Osteoblast (primary cell): ENCODE measurements around the gene CAPG. TPM values are rescaled to one million over a fixed set of nuclear protein-coding genes. Genes with fewer than 3 reads are reported as not detected.
A peak's percentile ranks its signal among the peaks of the same experiment; 100 is the strongest.

ENCODE experiments used
- DNase-seq: peaks from one replicate; pipeline ENCODE4 v3.0.0; 2011; ENCODE audit warnings: low spot score, mixed read lengths; ENCODE audit not compliant: insufficient read length; ENCODE audit errors: missing footprints
- H2AFZ ChIP-seq: 2 replicates; pipeline ENCODE4 v1.6.0; 2011; ENCODE audit warnings: mild to moderate bottlenecking, low read length
- H3K27ac ChIP-seq: 2 replicates; pipeline ENCODE4 v1.5.1; 2011; ENCODE audit warnings: mild to moderate bottlenecking, low read depth, low read length, moderate library complexity
- H3K27me3 ChIP-seq: 2 replicates; pipeline ENCODE4 v1.6.0; 2012; ENCODE audit warnings: mild to moderate bottlenecking, control low read depth, inconsistent platforms, low read length, moderate library complexity; ENCODE audit not compliant: insufficient read depth
- H3K36me3 ChIP-seq: 2 replicates; pipeline ENCODE4 v1.5.1; 2011; ENCODE audit warnings: mild to moderate bottlenecking, low read length, control low read depth, moderate library complexity; ENCODE audit not compliant: insufficient read depth
- H3K4me1 ChIP-seq: 2 replicates; pipeline ENCODE4 v1.5.1; 2011; ENCODE audit warnings: mild to moderate bottlenecking, low read length, control low read depth, moderate library complexity; ENCODE audit not compliant: insufficient read depth
- H3K4me2 ChIP-seq: 2 replicates; pipeline ENCODE4 v1.6.0; 2011; ENCODE audit warnings: mild to moderate bottlenecking, low read length; ENCODE audit not compliant: insufficient read depth
- H3K4me3 ChIP-seq: fragments of 200-600 bp; sonication (generic); 3 replicates; pipeline ENCODE4 v1.5.1; 2012; ENCODE audit warnings: mild to moderate bottlenecking, low read length, inconsistent platforms; ENCODE audit not compliant: insufficient read depth
- H3K79me2 ChIP-seq: 2 replicates; pipeline ENCODE4 v1.6.0; 2012; ENCODE audit warnings: mild to moderate bottlenecking, low read length, control low read depth, inconsistent platforms; ENCODE audit not compliant: insufficient read depth
- H3K9me3 ChIP-seq: 2 replicates; pipeline ENCODE4 v1.5.1; 2011; ENCODE audit warnings: low read depth, low read length, control low read depth
- H4K20me1 ChIP-seq: 2 replicates; pipeline ENCODE4 v1.6.0; 2012; ENCODE audit warnings: mild to moderate bottlenecking, low read length, control low read depth; ENCODE audit not compliant: insufficient read depth
- total RNA-seq: library from RNA; depleted of rRNA; stranded (reverse); fragments of >200 nt; gene quantifications from 2 replicates; pipeline ENCODE4 v1.2.3, GENCODE V29; 2012
- TF ChIP-seq, protein P1 (sequence below): IDR thresholded peaks from 2 replicates; pipeline ENCODE4 v1.5.1; 2011; ENCODE audit warnings: mild to moderate bottlenecking, low read depth, low read length, moderate library complexity; ENCODE audit errors: extremely low read depth

CAPG gene
- total RNA-seq, 1 donor: 140 TPM

DNA sequence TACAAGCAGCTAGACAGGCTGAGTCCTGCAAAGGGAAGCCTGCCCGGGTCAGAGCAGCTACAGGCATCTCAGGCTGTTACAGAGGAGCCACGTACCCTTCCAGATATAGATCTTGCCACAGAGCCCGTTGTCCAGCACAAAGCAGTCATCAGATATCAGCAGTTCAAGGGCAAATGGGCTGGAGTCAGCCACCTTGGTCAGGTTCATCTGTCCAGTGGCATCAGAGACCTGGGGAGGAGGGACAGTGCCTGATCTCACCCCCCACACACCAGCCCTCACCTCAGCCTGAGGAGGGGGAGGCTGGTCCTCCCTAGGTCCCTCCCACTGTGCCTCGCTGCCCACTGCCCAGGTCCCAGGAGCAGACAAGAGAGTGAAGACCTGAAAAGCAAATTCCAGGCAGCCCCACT, 12.2 kb downstream of the CAPG start:
- Histone ChIP-seq H3K4me2 (no peak overlapping the region), H3K27ac (no peak overlapping the region), H2AFZ (no peak overlapping the region), H3K9me3 (no peaks in the 10 kb centered on the region), H3K79me2 (peaks cover 10% of the 10 kb centered on the region), H3K4me3 (no peak overlapping the region), H3K27me3 (no peaks in the 10 kb centered on the region), H4K20me1 (no peaks in the 10 kb centered on the region), H3K36me3 (no peaks in the 10 kb centered on the region), H3K4me1 (peaks cover 12% of the 10 kb centered on the region)
- peak; percentile 27 for DNase-seq
- TF ChIP-seq, protein P1, sequence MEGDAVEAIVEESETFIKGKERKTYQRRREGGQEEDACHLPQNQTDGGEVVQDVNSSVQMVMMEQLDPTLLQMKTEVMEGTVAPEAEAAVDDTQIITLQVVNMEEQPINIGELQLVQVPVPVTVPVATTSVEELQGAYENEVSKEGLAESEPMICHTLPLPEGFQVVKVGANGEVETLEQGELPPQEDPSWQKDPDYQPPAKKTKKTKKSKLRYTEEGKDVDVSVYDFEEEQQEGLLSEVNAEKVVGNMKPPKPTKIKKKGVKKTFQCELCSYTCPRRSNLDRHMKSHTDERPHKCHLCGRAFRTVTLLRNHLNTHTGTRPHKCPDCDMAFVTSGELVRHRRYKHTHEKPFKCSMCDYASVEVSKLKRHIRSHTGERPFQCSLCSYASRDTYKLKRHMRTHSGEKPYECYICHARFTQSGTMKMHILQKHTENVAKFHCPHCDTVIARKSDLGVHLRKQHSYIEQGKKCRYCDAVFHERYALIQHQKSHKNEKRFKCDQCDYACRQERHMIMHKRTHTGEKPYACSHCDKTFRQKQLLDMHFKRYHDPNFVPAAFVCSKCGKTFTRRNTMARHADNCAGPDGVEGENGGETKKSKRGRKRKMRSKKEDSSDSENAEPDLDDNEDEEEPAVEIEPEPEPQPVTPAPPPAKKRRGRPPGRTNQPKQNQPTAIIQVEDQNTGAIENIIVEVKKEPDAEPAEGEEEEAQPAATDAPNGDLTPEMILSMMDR: no peak

DNA sequence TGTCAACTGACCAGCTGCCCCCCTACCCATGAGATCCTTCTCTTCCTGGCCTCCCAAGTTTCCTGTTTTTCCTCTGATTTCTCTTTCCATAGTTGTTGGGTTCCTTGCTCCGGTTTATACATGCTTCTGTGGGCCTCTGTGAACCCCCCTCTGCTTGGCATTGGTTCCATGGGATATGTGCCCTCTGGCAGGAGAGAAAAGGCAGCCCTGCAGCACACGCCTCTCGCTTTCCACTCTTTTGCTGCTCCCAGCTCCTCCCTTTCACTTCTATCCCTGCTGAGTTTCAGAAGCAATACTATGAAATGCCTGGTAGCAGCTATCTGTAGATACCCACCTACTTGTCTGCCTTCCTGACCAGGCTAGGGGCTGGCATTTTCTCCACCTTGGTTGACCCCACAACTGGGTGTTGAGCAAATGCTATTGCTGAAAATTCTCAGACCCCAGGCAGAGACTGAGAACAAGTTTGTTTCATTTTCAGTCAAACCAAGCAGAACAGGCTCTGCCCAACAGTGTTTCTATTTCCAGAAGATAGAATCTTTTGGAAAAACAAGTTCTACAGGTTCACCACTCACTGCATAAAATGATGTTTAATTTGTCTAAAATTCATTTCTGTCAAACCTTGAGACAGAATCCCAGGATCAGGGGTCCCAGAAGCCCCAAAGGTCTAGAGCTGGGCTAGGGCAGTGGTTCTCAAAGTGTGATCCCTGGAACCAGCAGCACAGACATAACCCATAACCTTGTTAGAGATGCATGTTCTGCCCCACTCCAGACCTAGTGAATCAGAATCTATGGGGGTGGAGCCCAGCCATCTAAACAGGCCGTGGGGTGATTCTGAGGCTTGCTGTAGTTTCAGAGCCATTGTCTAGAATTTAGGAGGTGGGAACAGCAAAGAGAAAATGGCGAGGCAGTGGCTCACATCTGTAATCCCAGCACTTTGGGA, 13.4 kb downstream of the CAPG start:
- H2AFZ ChIP-seq: peak overlapping the region; percentile 47
- H3K27ac ChIP-seq: no peak overlapping the region
- peaks cover 12% of the 10 kb centered on the region for H3K4me1 ChIP-seq
- no peak overlapping the region for H3K4me3 ChIP-seq
- TF ChIP-seq, protein P1: no peak
- DNase-seq: peak; percentile 48
- H3K9me3 ChIP-seq: no peaks in the 10 kb centered on the region
- H4K20me1 ChIP-seq: no peaks in the 10 kb centered on the region
- H3K79me2 ChIP-seq: peaks cover 2% of the 10 kb centered on the region
- H3K36me3 ChIP-seq: peaks cover 1% of the 10 kb centered on the region
- H3K4me2 ChIP-seq: no peak overlapping the region
- no peaks in the 10 kb centered on the region for H3K27me3 ChIP-seq

DNA sequence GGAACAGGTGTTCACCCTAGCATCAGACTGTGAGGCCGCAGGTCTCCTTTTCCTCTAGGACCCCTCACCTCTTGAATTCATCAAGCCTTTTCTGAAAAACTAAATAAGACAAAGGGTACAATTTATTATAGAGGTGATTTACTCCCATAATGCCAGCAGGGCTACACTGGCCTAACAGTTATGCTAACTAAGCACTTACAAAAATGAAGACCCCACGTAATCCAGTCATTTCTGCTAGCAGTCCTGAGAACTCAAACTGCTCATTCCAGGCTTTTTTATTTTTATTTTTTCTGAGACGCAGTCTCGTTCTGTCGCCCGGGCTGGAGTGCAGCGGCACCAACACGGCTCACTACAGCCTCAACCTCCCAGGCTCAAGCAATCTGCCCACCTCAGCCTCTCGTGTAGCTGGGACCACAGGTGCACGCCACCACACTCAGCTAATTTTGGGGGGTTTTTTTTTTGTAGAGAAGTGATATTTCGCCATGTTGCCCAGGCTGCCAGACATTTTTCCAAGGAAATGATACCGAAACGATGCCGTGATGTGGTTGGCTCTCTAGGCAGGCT, 14.2 kb downstream of the CAPG start:
- H3K27me3 ChIP-seq: no peaks in the 10 kb centered on the region
- H3K79me2 ChIP-seq: no peaks in the 10 kb centered on the region
- H3K9me3 ChIP-seq: no peaks in the 10 kb centered on the region
- no peak for DNase-seq
- peaks cover 9% of the 10 kb centered on the region for H3K36me3 ChIP-seq
- H3K27ac ChIP-seq: no peak overlapping the region
- no peak overlapping the region for H3K4me3 ChIP-seq
- TF ChIP-seq, protein P1: no peak
- no peak overlapping the region for H3K4me2 ChIP-seq
- no peaks in the 10 kb centered on the region for H4K20me1 ChIP-seq
- peaks cover 12% of the 10 kb centered on the region for H3K4me1 ChIP-seq
- H2AFZ ChIP-seq: no peak overlapping the region

DNA sequence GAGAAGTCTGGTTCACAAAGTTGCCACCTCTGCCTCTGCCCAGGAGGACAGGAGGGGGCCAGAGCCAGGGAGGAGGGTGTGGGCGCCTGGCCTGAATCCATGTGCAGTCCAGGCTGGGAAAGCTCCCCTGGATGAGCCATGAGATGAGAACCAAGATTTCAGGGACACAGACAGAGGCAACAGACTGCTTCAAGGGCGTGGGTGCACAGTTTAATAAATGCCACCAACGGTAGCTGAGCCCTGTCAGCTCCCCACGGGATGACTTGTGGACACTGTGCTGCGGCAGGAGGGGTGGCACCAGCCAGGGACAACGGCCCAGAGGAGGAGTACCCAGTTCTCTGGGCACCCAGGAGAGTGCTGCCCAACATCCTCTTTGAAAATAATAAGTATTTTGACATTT, 15.2 kb downstream of the CAPG start:
- no peak for DNase-seq
- Histone ChIP-seq H4K20me1 (no peaks in the 10 kb centered on the region), H2AFZ (no peak overlapping the region), H3K27ac (no peak overlapping the region), H3K4me3 (no peak overlapping the region), H3K4me1 (peaks cover 12% of the 10 kb centered on the region), H3K36me3 (peaks cover 20% of the 10 kb centered on the region), H3K27me3 (no peaks in the 10 kb centered on the region), H3K79me2 (no peaks in the 10 kb centered on the region), H3K4me2 (no peak overlapping the region), H3K9me3 (no peaks in the 10 kb centered on the region)
- TF ChIP-seq, protein P1: no peak
